Prostate gland (tissue), 2 donors: ENCODE results near the gene TNS1. TPM values are rescaled to one million over a fixed set of nuclear protein-coding genes. Genes with fewer than 3 reads are reported as not detected.

Source experiments
- DNase-seq: peaks from one replicate; pipeline ENCODE4 v3.0.0-alpha.2; 2019; ENCODE audit warnings: low spot score
- H3K27ac ChIP-seq, 2 donors: fragments of 200-600 bp; sonication (generic); 2 replicates each; pipeline ENCODE4 v1.5.1; 2017 to 2019
- H3K27me3 ChIP-seq: fragments of 200-600 bp; sonication (generic); replicated peaks from 2 replicates; pipeline ENCODE4 v1.5.1; 2019; ENCODE audit not compliant: insufficient read depth
- H3K36me3 ChIP-seq, 2 donors: fragments of 200-600 bp; sonication (generic); 1 replicate in 1 of 2; 2 replicates in 1 of 2; pipeline versions ENCODE4 v1.5.1 to v1.8.1; 2017 to 2019
- H3K4me1 ChIP-seq: fragments of 200-600 bp; sonication (generic); replicated peaks from 2 replicates; pipeline ENCODE4 v1.5.1; 2019
- H3K4me3 ChIP-seq, 2 donors: fragments of 200-600 bp; sonication (generic); 2 replicates each; pipeline ENCODE4 v1.5.1; 2017 to 2019
- H3K9me3 ChIP-seq: fragments of 200-600 bp; sonication (generic); 2 replicates; pipeline ENCODE4 v1.5.1; 2017
- CTCF ChIP-seq, 4 experiments: fragments of 200-600 bp in 2 of 4; fragments of 450-650 bp in 2 of 4; sonication (generic) in 2 of 4; IDR thresholded peaks; 1 replicate in 3 of 4; 2 replicates in 1 of 4; pipeline ENCODE4 v1.5.1; 2016 to 2019; ENCODE audit warnings: antibody characterized with exemption in 4 of 4, mild to moderate bottlenecking in 2 of 4, moderate library complexity in 2 of 4
- POLR2A ChIP-seq: fragments of 450-650 bp; IDR thresholded peaks from one replicate; pipeline ENCODE4 v1.6.1; 2016; ENCODE audit warnings: antibody characterized with exemption, mild to moderate bottlenecking
- POLR2AphosphoS5 ChIP-seq: sonication (generic); formaldehyde crosslinking; IDR thresholded peaks from one replicate; pipeline ENCODE4 v1.6.1; 2017; ENCODE audit warnings: antibody characterized with exemption
- WGBS: methylation state at CpG from one replicate; pipeline ENCODE4 v1.1.5; 2018; 5-methylcytosine and 5-hydroxymethylcytosine counted together
- intact Hi-C: fragments of 100-400 bp; cut with DNase I; formaldehyde crosslinking; loops from one replicate; pipeline ENCODE4 v1.14.2; 2022
- total RNA-seq, 2 donors: library from RNA; depleted of rRNA; stranded (reverse); fragments of >200 nt; gene quantifications; one replicate each; pipeline ENCODE4 v1.1.0, GENCODE V29; 2016

The TNS1 gene
- total RNA-seq, 2 donors from 2014 or later: 238 to 659 TPM

- WGBS: 84% methylated on average over 6 of the region's 6 CpGs
- no peaks in the 10 kb centered on the region for H3K27me3 ChIP-seq
- intact Hi-C loops: no loop called here
- no peak for DNase-seq
- no peak overlapping the region for H3K4me3 ChIP-seq
- H3K36me3 ChIP-seq: no peaks in the 10 kb centered on the region
- no peaks in the 10 kb centered on the region for H3K9me3 ChIP-seq
- H3K27ac ChIP-seq: peak overlapping the region; percentile 37 to 68
- TF ChIP-seq CTCF (IDR thresholded peaks at IDR 0.05) (no peak), POLR2A (no peak), POLR2AphosphoS5 (no peak)
- H3K4me1 ChIP-seq: peaks cover 6% of the 10 kb centered on the region
Observed at GRCh38 chr2:218027426-218028188, 24.8 kb upstream of the TNS1 start.

GRCh38 chr2:218026676-218027425 lies 24.1 kb upstream of the TNS1 start:
- Histone ChIP-seq H3K36me3 (no peaks in the 10 kb centered on the region), H3K4me1 (peaks cover 6% of the 10 kb centered on the region), H3K27ac (peak overlapping the region; percentile 56 to 68), H3K9me3 (no peaks in the 10 kb centered on the region), H3K4me3 (no peak overlapping the region), H3K27me3 (no peaks in the 10 kb centered on the region)
- intact Hi-C loops: no loop called here
- peak; percentile 95 for TF ChIP-seq POLR2AphosphoS5
- peak; percentile 4 for TF ChIP-seq POLR2A
- no peak for TF ChIP-seq CTCF (IDR thresholded peaks at IDR 0.05)
- 53% methylated on average over 16 of the region's 17 CpGs for WGBS
- peak; percentile 91 for DNase-seq

- 89% methylated on average over 7 of the region's 7 CpGs for WGBS
- Histone ChIP-seq H3K9me3 (no peaks in the 10 kb centered on the region), H3K4me3 (no peak overlapping the region), H3K4me1 (peaks cover 6% of the 10 kb centered on the region), H3K36me3 (no peaks in the 10 kb centered on the region), H3K27ac (peak overlapping the region; percentile 56 to 68), H3K27me3 (no peaks in the 10 kb centered on the region)
- no peak for DNase-seq
- intact Hi-C loops: no loop called here
- TF ChIP-seq POLR2AphosphoS5 (no peak), CTCF (IDR thresholded peaks at IDR 0.05) (no peak), POLR2A (no peak)
Observed at GRCh38 chr2:218026244-218026643, 23.4 kb upstream of the TNS1 start.

- intact Hi-C loops: no loop called here
- WGBS: 90% methylated on average over 2 of the region's 2 CpGs
- peaks cover 6% of the 10 kb centered on the region for H3K4me1 ChIP-seq
Observed at GRCh38 chr2:218024871-218025270, 22.1 kb upstream of the TNS1 start.

More at GRCh38 chr2:218024871-218025270, 22.1 kb upstream of the TNS1 start:
- Histone ChIP-seq H3K27ac (no peak overlapping the region), H3K27me3 (no peaks in the 10 kb centered on the region), H3K36me3 (no peaks in the 10 kb centered on the region), H3K9me3 (no peaks in the 10 kb centered on the region), H3K4me3 (no peak overlapping the region)
- DNase-seq: no peak
- TF ChIP-seq CTCF (IDR thresholded peaks at IDR 0.05) (no peak), POLR2A (no peak), POLR2AphosphoS5 (no peak)
